ENCODE data around the gene PTGR1.
"Not testable (repeated sequence)": the region's sequence is repeated elsewhere in the genome, so short reads cannot be mapped to it uniquely, and the experiment has no call there.

The PTGR1 gene

DNA sequence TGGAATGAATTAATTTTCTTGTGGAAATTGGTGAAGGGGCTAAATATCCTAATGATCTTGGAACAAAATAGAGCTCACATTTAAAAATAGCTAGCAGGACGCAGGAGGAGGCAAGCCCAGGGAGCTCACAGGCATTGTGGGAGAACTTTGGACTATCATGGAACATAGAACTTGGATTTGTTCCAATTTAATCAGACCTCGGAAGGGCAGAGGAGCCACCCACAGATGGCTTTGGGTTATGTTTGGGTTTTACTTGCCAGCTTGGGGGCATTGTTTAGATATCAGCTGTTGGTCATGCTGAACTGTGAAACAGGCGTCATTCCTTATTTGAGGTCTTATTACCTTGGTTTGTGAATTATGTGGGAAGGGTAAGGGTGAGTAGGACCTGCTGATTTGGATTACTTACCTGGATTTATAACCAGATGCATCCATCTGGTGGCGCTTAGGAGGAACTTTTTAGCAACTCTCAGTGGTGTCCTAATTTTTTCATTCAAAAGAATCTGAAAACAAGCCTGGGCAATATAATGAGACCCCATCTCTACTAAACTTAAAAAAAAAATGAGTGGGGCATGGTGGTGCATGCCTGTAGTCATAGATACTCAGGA, 14.1 kb upstream of the PTGR1 start:
- DNase-seq (ENCODE audit: low spot score), result no peak

DNA sequence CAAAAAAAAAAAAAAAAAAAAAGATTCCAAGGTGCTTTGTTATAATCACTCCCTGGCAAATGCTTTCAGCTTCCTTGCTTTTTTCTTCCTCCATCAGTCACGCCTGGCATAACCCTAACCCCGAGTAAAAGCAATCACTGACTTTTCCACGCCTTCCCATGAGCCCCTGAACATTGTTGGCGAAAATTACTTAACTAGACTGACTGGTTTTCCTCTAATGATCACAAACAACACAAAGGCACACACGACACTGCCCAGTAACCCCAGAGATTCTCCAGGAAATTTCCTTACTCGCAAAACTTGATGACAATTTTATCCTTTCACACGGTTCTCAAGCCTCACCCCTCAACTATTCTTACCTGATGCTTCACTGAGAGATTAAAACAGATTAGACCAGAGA, 11.4 kb upstream of the PTGR1 start:
- DNase-seq (ENCODE audit: low spot score), result no peak

DNA sequence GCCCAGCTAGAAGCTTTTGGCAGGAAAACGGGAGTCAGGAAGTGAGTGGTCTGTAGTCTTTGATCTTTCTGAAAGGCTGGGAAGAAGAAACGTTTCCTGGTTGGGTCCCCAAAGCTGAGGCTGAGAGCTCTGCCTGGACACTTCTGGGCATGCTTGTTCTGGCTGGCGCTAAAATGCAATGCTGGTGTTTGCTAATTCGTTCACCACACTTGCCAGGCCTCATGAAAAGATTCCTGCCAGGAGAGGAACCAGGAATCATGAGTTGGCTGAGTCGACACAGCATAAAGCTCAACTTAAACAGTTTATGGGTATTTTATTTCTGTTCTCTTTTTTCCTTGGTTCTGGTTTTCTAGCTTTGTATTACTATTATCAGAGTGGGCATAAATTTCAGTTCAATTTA, 10.7 kb upstream of the PTGR1 start:
- DNase-seq (ENCODE audit: low spot score), result no peak

DNA sequence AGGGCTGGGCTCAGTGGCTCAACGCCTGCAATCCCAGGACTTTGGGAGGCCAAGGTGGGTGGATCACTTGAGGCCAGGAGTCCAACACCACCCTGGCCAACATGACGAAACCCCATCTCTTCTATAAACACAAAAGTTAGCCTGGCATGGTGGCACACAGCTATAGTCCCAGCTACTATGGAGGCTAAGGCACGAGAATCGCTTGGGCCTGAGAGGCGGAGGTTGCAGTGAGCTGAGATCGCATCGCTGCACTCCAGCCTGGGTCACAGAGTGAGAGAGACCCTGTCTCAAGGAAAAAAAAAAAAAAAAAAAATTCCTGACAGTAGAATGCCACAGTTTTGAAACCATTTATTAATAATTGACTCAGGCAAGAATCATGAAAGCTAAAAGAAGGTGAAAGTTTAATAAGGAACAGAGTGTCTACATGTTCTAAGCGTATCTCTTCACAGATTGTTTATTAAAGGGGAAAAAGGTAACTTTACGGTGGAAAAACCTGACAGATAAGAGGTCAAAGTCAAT, 5.7 kb upstream of the PTGR1 start:
- DNase-seq (ENCODE audit: low spot score), result no peak

DNA sequence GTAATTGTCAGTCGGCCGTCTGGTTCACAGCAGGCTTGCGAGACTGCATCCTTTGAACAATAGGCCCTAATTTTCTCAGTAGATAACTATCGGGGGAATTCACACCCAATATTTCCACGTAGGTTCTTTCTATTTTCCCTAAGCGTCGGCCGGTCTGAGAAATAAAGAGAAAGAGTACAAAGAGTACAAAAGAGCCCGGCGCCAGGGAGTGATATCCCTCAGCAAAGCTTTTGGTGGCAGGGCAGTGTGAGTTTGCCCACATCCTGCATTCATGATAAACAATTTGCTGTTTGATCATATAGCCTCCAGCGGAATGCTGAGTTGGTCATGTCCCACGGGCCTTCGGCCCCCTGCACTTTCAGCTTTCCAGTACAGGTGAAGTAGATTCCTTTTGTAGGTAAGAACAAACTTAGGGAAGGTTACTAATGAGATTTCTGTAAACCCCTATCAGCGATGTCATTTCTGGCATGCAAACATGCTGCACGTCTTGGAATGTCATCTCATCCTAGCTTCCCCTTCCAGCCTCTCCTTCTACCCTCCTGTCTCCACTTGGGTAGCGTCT, 4.7 kb upstream of the PTGR1 start:
- no peak for DNase-seq (ENCODE audit: low spot score)

DNA sequence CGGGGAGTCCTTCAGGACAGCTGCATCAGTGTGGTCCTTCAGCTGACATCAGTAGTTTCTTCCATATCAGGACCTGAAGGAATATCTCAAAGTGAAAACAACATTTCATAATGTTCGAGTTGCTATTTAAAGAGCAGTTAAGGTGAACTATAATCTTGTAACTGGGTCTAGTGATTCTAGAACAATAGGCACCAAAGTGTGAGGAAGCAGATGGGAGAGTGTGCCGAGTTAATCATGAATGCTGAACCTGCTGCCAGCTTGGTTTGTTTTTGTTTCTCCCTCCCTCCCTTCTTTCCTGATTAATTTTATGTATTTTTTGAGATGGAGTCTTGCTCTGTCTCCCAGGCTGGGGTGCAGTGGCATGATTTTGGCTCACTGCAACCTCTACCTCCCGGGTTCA, 3.6 kb upstream of the PTGR1 start:
- no peak for DNase-seq (ENCODE audit: low spot score)

DNA sequence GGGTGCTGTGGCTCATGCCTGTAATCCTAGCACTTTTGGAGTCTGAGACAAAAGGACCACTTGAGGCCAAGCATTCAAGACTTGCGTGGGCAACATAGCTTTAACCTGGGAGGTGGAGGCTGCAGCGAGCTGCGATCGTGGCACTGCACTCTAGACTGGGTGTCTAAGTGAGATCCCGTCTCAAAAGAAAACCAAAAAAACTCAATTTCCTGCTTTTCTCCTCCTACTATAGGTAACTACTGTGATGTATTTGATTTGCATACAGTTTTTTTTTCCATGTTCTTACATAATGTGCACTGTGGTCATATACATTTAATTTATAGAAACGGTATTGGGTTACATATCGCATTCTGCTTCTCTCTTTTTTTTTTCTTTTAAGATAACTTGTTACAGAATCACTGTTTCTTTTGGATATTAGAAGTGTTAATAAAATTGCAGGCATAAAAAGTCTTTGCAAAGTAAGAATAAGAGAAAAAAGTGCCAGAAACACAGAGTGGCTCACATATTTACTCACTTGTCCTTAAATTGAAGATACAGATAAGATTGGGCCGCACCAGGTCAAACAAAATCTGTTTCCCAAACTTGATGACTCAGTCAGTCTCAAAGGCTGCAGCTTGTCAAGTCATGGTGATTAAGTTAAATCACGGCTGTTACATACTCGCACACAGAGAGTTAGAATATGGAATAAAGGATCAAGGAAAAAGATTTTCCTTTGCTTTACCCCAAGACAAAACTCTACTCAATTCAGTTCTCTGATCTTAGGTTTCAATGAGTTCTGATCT, 2.0 kb upstream of the PTGR1 start:
- no peak for DNase-seq (ENCODE audit: low spot score)

DNA sequence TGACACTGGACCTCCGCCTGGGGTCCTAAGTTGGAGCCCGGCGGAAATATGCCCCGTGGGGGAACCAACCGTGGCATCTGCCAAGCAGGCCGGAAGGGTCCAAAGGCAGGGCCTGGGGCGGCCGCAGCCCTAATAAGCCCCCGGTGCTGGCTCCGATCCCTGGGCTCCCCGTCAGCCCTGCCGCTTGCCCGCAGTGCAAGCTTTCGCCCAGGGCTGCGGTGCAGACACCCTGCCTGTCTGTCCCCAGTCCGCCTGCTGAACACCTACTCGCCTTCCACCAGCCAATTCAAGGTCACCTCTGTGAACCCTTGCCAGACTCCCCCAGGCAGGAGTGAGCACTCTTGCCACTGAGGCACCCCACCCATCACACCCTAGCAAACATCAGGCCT, 502 bp upstream of the PTGR1 start:
- no peak for DNase-seq (ENCODE audit: low spot score)

DNA sequence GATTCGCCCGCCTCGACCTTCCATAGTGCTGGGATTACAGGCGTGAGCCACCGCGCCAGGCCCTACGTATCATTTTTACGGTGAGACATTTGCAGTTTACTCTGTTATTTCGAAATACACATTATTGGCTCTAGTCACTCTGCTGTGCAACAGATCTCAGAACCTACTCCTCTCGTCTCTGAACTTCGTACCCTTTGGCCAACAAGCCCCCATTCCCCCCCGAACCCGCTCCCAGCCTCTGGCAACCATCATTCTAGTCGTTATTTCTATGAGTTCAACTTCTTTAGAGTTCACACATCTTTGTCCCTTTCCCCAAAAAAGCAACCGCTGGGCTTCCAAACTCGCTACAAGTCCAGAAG, 735 bp downstream of the PTGR1 start:
- DNase-seq (ENCODE audit: low spot score), result no peak

DNA sequence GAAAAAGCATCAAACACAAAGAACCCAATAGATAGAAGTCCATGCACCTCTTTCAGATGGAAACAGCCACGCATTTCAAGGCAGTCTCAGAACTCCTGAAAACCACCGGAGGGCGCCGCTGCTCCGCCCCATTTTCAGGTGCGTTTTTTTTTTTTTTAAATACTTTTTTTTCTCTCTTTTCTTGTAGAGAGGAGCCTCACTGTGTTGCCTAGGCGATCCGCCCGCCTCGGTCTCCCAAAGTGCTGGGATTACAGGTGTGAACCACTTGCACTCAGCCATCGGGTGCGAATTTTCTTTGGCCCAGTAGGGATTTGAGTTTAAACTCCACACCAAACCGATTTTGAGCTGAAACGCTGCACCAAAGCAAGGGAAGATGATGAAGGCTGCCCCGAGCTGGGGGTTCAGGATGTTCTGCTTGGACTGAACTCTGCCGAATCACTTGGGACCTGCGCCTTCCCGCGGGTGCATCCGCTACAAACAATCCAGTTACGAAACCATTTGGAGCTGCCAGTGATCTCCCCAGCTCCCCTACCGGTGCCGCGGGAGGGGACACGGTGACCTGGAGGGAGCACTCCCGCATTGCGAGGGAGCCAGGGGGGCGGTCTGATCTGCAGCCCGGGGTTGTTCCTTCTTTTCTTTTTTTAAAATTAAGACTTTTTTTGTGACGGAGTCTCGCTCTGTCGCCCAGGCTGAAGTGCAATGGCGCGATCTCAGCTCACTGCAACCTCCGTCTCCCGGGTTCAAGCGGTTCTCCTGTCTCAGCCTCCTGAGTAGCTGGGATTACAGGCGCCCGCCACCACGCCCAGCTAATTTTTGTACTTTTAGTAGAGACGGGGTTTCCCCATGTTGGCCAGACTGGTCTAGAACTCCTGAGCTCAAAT, 1.4 kb downstream of the PTGR1 start:
- peak; percentile 62 for DNase-seq (ENCODE audit: low spot score)

DNA sequence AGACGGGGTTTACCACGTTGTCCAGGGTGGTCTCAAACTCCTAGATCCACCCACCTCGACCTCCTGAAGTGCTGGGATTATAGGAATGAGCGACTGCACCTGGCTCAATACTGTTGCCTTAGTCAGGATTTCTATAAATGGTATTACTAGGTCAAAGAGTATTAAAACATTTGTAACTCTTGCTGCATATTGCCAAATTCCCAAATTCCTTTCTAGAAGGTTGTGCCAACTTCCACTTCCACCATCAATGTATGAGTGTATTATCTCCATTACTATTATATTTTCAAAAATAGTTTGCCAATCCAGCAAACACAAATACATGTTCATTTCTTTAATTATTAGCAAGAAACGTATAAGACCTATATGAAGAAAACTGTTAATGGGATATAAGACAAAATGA, 10.6 kb downstream of the PTGR1 start:
- DNase-seq (ENCODE audit: low spot score), result no peak

DNA sequence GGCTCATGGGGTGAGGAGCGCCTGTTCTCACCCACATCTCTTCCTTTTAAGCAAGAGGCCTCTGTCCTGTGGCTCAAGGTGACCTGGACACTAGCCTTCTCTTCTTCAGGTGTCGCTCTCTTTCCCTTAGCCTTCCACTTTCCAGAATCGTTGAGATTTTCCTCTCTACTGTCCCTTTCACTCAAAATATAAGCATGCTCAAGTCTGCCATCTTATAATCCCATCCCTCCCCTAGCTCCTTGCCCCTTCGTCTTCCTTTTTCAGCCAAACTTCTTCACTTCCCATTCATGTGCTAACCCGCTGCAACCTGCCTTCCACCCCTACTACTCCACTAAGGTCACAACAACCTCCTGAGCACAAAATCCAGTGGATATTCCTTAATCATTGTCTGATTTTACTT, 13.1 kb downstream of the PTGR1 start:
- no peak for DNase-seq (ENCODE audit: low spot score)

DNA sequence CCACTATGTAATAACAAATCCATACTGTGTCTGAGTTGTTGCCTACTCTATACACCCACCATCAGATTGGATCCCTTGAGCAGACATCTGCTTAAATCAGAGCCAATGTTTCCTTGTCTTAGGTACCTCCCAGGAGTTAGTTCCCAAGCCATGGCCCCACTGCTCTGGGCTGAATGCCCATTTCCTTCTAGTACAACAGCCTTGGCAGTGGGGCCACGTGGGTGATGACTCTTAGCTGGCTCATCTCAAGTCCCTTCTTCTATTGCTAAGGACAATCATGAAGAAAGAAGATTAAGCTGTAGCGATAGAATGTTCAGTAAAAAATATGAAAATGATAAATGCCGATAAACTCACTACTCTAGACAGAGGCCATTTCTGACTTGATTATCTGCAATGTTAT, 16.6 kb downstream of the PTGR1 start:
- DNase-seq (ENCODE audit: low spot score), result no peak

DNA sequence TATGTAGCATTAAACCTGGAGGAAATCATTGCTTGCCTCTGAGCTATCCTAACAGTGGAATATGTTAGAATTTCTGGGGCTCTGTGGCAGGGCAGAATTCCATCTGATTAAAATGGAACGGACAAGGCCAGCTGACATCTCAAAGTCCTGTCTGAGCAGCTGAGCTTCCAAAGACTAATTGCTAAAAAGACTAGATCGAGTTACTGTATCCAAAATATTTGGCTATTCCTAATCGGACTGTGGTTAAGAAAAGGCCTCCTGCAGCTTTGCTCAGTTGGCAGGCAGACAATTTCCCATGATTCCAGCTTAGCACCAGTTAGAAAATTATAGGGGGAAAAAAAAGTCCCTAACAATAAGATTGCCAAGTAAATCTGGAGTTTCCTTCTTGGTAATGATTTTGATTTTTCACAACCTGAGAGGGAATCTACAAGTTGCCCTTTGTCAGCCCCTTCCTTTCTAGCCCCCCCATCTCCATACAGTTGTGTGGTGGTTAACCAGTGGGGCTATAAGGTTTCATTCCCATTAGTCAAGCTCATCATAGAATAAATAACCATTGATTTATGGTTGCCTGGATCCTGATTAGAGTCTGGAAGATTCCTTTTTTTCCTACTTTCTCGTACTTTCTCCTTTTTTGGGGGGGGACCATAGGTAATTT, 26.4 kb downstream of the PTGR1 start:
- no peak for DNase-seq (ENCODE audit: low spot score)

DNA sequence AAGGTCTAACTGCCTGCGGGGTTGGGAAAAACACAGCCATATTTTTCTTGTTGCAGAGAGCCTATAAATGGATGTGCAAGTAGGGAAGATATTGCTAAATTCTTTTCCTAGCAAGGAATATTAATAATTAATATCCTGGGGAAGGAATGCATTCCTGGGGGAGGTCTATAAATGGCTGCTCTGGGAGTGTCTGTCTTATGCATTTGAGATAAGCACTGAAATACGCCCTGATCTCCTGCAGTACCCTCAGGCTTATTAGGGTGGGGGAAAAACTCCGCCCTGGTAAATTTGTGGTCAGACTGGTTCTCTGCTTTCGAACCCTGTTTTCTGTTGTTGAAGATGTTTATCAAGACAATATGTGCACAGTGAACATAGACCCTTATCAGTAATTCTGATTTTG, 31.3 kb downstream of the PTGR1 start:
- DNase-seq (ENCODE audit: low spot score), result not testable (repeated sequence)

DNA sequence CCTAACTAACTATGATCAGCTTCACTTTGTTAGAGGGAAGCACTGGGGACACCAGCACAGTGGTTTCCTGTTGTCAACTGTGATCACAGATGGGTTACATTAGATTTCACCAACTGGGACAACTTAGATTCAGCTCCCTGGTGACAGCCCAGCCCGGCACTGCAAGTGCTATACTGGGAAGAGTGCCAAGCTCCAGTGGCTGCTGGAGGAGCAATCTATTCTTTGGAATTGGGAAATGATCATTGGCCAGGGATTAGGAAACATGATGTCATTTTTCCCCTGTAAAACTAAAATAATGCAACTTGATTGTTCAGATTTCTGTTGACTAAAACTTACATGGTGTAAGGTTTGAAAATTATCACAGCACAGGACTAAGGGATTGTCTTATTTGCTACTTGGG, 33.2 kb downstream of the PTGR1 start:
- DNase-seq (ENCODE audit: low spot score), result no peak

DNA sequence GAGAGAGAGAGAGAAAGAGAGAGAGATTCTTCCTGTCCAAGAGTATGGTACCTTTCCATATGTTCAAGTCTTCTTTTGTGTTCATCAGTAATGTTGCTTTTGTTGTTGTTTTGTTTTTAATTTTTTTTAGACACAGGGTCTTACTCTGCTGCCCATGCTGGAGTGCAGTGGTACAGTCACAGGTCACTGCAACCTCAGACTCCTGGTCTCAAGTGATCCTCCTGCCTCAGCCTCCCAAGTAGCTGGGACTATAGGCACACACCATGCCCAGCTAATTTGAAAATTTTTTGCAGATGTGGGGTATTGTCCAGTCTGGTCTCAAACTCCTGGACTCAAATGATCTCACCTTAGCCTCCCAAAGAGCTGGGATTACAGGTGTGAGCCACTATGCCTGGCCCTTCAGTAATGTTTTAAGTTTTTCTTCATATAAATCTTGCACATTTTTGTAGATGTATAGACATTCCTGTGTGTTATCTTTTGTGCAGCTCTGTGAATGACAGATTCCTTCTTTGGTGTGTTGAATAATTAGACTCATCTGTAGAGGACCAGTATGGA, 38.2 kb downstream of the PTGR1 start:
- DNase-seq (ENCODE audit: low spot score), result no peak

DNA sequence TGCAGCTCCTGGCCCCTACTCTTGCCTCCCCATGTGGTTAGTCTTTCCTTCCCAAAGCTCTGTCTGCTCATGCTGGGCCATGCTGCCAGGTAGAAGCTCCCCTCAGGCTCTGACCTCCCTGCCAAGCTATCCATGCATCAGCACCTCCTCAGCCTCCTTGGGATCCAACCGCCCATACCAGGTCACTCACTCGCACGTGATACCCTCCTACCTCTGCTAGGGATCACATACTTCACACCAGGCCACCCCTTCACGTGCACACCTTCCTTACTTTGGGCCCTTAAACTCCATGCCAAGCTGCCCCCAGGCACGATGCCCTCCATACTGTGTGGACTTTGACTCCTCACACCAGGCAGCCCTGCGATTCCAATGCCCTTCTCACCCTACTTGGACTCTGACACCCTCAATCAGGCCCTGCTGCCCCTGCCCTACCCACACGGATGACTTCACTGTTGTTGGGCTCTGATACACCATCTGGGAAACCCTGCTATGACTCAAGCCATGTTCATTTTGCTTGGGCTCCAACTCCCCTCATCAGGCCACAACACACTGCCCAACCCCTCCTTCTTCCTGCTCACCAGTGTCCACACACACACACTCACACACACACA, 40.3 kb downstream of the PTGR1 start:
- no peak for DNase-seq (ENCODE audit: low spot score)

DNA sequence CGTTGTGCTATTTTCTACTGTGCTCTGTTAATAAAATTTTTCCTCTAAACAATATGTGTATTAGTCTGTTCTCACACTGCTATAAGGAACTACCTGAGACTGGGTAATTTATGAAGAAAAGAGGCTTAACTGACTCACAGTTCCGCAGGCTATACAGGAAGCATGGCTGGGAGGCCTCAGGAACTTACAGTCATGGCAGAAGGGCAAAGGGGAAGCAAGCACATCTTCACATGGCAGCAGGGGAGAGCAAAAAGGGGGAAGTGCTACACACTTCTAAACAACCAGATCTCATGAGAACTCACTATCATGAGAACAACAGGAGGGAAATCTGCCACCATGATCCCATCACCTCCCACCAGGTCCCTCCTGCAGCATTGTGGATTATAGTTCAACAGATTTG, 44.0 kb downstream of the PTGR1 start:
- DNase-seq (ENCODE audit: low spot score), result not testable (repeated sequence)

DNA sequence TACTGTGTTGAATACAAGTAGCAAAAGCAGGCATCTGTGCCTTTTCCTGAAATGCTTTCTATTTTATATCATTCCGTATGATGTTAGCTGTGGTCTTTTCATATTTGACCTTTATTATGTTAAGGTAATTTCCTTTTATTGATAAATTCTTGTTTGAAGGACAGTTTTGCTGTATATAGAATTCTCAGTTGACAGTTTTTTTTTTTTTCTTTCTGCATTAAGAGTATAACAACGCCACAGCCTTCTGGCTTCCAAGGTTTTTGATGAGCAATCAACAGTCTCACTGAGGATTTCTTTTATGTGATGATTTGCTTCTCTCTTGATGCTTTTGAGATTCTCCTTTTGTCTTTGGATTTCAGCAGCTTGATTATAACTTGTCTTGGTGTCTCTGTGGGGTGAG, 50.8 kb downstream of the PTGR1 start:
- DNase-seq (ENCODE audit: low spot score), result no peak

DNA sequence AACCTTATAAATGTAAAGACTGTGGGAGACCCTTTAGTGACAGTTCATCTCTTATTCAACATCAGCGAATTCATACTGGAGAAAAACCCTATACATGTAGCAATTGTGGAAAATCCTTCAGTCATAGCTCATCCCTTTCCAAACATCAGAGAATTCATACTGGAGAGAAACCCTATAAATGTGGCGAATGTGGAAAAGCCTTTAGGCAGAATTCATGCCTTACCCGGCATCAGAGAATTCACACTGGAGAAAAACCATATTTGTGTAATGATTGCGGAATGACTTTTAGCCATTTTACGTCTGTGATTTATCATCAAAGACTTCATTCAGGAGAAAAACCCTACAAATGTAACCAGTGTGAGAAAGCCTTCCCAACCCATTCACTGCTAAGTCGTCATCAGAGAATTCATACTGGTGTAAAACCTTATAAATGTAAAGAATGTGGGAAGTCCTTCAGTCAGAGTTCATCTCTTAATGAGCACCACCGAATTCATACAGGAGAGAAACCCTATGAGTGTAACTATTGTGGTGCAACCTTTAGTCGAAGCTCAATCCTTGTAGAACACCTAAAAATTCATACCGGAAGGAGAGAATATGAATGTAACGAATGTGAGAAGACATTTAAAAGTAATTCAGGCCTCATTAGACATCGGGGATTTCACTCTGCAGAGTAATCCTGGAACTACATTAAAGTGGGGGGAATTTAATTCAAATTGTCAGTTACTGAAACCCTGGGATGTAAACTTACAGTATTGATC, 56.8 kb downstream of the PTGR1 start:
- DNase-seq (ENCODE audit: low spot score), result no peak

Measured in CD4-positive, alpha-beta T cell treated with Interleukin-2 at 100 ng/mL for 4 hours (primary cell).